Measurements from ENCODE around the gene SACS.
A peak's percentile ranks its signal among the peaks of the same experiment; 100 is the strongest.

The SACS gene

GRCh38 chr13:23472189-23472588 is 38.7 kb upstream of the SACS start:
- no peak overlapping the region for H2AFZ ChIP-seq (ENCODE audit: low read length)
- H3K4me3 ChIP-seq (ENCODE audit: low read length in 2 of 2) = no peak overlapping the region
- no peaks in the 10 kb centered on the region for H3K9me3 ChIP-seq (replicated peaks in 1 of 2; ENCODE audit: control insufficient read depth in 2 of 2, insufficient read depth in 1 of 2, low read depth in 1 of 2, low read length in 2 of 2)
- no peaks in the 10 kb centered on the region for H3K27me3 ChIP-seq (ENCODE audit: control insufficient read depth in 3 of 3, insufficient read depth in 3 of 3, low read depth in 1 of 3, low read length in 3 of 3)
- no peak for DNase-seq (ENCODE audit: low spot score)
- H2AK5ac ChIP-seq (ENCODE audit: low read depth, low read length) = no peak overlapping the region
- no peak overlapping the region for H2BK12ac ChIP-seq (ENCODE audit: low read length)
- no peak overlapping the region for H3K9ac ChIP-seq (ENCODE audit: low read depth, low read length, poor library complexity)
- H3K23ac ChIP-seq (ENCODE audit: low read depth, low read length, poor library complexity) = no peak overlapping the region
- no peak overlapping the region for H3K4ac ChIP-seq (ENCODE audit: low read length)
- WGBS, 2 donors (ENCODE audit: extremely low coverage in 2 of 2, insufficient read length in 2 of 2, insufficient replicate concordance in 1 of 2) = no CpG with 5 or more reads among the region's 4 CpGs
- no peak overlapping the region for H2BK120ac ChIP-seq (ENCODE audit: low read depth, low read length)
- H3K4me2 ChIP-seq (ENCODE audit: insufficient read depth, low read length, poor library complexity, severe bottlenecking) = no peak overlapping the region
- no peak overlapping the region for H3K14ac ChIP-seq (ENCODE audit: low read length)
- no peak overlapping the region for H2BK5ac ChIP-seq (ENCODE audit: low read length)
- no peak overlapping the region for H3K27ac ChIP-seq (replicated peaks; ENCODE audit: low read length)
- H3K36me3 ChIP-seq (replicated peaks in 1 of 2; ENCODE audit: control insufficient read depth in 2 of 2, insufficient read depth in 2 of 2, low read length in 2 of 2) = no peaks in the 10 kb centered on the region
- no peak overlapping the region for H2BK15ac ChIP-seq (ENCODE audit: low read length)
- no peak overlapping the region for H3K18ac ChIP-seq (ENCODE audit: low read length)
- H4K91ac ChIP-seq (ENCODE audit: low read depth, low read length, poor library complexity) = no peak overlapping the region
- H3K79me1 ChIP-seq (ENCODE audit: low read depth, low read length) = no peaks in the 10 kb centered on the region
- H3K4me1 ChIP-seq (ENCODE audit: control insufficient read depth in 2 of 2, insufficient read depth in 1 of 2, low read depth in 1 of 2, low read length in 2 of 2) = peaks cover 7 to 10% of the 10 kb centered on the region in 2 donors
- H4K8ac ChIP-seq (ENCODE audit: low read depth, low read length) = no peak overlapping the region

- no peak overlapping the region for H2BK120ac ChIP-seq (ENCODE audit: low read depth, low read length)
- no peak overlapping the region for H4K91ac ChIP-seq (ENCODE audit: low read depth, low read length, poor library complexity)
- H3K27ac ChIP-seq (replicated peaks; ENCODE audit: low read length) = no peak overlapping the region
Measured at GRCh38 chr13:23470790-23471614, 37.5 kb upstream of the SACS start.

GRCh38 chr13:23469951-23470421 is 36.5 kb upstream of the SACS start:
- Histone ChIP-seq H3K23ac (ENCODE audit: low read depth, low read length, poor library complexity) (no peak overlapping the region), H2AFZ (ENCODE audit: low read length) (peak overlapping the region; percentile 13), H3K4ac (ENCODE audit: low read length) (no peak overlapping the region), H2BK15ac (ENCODE audit: low read length) (no peak overlapping the region), H4K8ac (ENCODE audit: low read depth, low read length) (no peak overlapping the region), H2AK5ac (ENCODE audit: low read depth, low read length) (no peak overlapping the region), H3K4me3 (ENCODE audit: low read length in 2 of 2) (no peak overlapping the region), H3K27me3 (ENCODE audit: control insufficient read depth in 3 of 3, insufficient read depth in 3 of 3, low read depth in 1 of 3, low read length in 3 of 3) (peaks cover 0 to 1% (median 0%) of the 10 kb centered on the region in 3 experiments), H3K27ac (replicated peaks; ENCODE audit: low read length) (no peak overlapping the region), H2BK12ac (ENCODE audit: low read length) (no peak overlapping the region), H3K4me1 (ENCODE audit: control insufficient read depth in 2 of 2, insufficient read depth in 1 of 2, low read depth in 1 of 2, low read length in 2 of 2) (peaks cover 7 to 12% of the 10 kb centered on the region in 2 donors), H3K79me1 (ENCODE audit: low read depth, low read length) (no peaks in the 10 kb centered on the region), H3K14ac (ENCODE audit: low read length) (no peak overlapping the region), H2BK120ac (ENCODE audit: low read depth, low read length) (no peak overlapping the region), H4K91ac (ENCODE audit: low read depth, low read length, poor library complexity) (no peak overlapping the region), H3K9ac (ENCODE audit: low read depth, low read length, poor library complexity) (no peak overlapping the region), H3K18ac (ENCODE audit: low read length) (no peak overlapping the region), H3K4me2 (ENCODE audit: insufficient read depth, low read length, poor library complexity, severe bottlenecking) (no peak overlapping the region), H2BK5ac (ENCODE audit: low read length) (no peak overlapping the region), H3K9me3 (replicated peaks in 1 of 2; ENCODE audit: control insufficient read depth in 2 of 2, insufficient read depth in 1 of 2, low read depth in 1 of 2, low read length in 2 of 2) (no peaks in the 10 kb centered on the region), H3K36me3 (replicated peaks in 1 of 2; ENCODE audit: control insufficient read depth in 2 of 2, insufficient read depth in 2 of 2, low read length in 2 of 2) (no peaks in the 10 kb centered on the region)
- no CpG with 5 or more reads among the region's 9 CpGs for WGBS, 2 donors (ENCODE audit: extremely low coverage in 2 of 2, insufficient read length in 2 of 2, insufficient replicate concordance in 1 of 2)
- DNase-seq (ENCODE audit: low spot score) = no peak

More at GRCh38 chr13:23470790-23471614, 37.5 kb upstream of the SACS start:
- Histone ChIP-seq H2AFZ (ENCODE audit: low read length) (peak overlapping the region; percentile 2), H3K9ac (ENCODE audit: low read depth, low read length, poor library complexity) (no peak overlapping the region), H2BK5ac (ENCODE audit: low read length) (no peak overlapping the region), H3K18ac (ENCODE audit: low read length) (no peak overlapping the region), H3K23ac (ENCODE audit: low read depth, low read length, poor library complexity) (no peak overlapping the region), H2AK5ac (ENCODE audit: low read depth, low read length) (no peak overlapping the region), H2BK15ac (ENCODE audit: low read length) (no peak overlapping the region), H3K4me1 (ENCODE audit: control insufficient read depth in 2 of 2, insufficient read depth in 1 of 2, low read depth in 1 of 2, low read length in 2 of 2) (peaks cover 7 to 12% of the 10 kb centered on the region in 2 donors), H3K9me3 (replicated peaks in 1 of 2; ENCODE audit: control insufficient read depth in 2 of 2, insufficient read depth in 1 of 2, low read depth in 1 of 2, low read length in 2 of 2) (no peaks in the 10 kb centered on the region), H3K4ac (ENCODE audit: low read length) (no peak overlapping the region), H3K14ac (ENCODE audit: low read length) (no peak overlapping the region), H3K4me3 (ENCODE audit: low read length in 2 of 2) (no peak overlapping the region), H3K36me3 (replicated peaks in 1 of 2; ENCODE audit: control insufficient read depth in 2 of 2, insufficient read depth in 2 of 2, low read length in 2 of 2) (no peaks in the 10 kb centered on the region), H4K8ac (ENCODE audit: low read depth, low read length) (no peak overlapping the region), H3K4me2 (ENCODE audit: insufficient read depth, low read length, poor library complexity, severe bottlenecking) (no peak overlapping the region), H3K27me3 (ENCODE audit: control insufficient read depth in 3 of 3, insufficient read depth in 3 of 3, low read depth in 1 of 3, low read length in 3 of 3) (no peaks in the 10 kb centered on the region), H2BK12ac (ENCODE audit: low read length) (no peak overlapping the region), H3K79me1 (ENCODE audit: low read depth, low read length) (no peaks in the 10 kb centered on the region)
- no CpG with 5 or more reads among the region's 7 CpGs for WGBS, 2 donors (ENCODE audit: extremely low coverage in 2 of 2, insufficient read length in 2 of 2, insufficient replicate concordance in 1 of 2)
- no peak for DNase-seq (ENCODE audit: low spot score)

GRCh38 chr13:23468811-23469210 is 35.3 kb upstream of the SACS start:
- no peak overlapping the region for H2BK12ac ChIP-seq (ENCODE audit: low read length)
- no peak for DNase-seq (ENCODE audit: low spot score)
- no peak overlapping the region for H4K8ac ChIP-seq (ENCODE audit: low read depth, low read length)
- H3K4ac ChIP-seq (ENCODE audit: low read length) = no peak overlapping the region
- H2BK5ac ChIP-seq (ENCODE audit: low read length) = no peak overlapping the region
- no peak overlapping the region for H2BK120ac ChIP-seq (ENCODE audit: low read depth, low read length)
- no peak overlapping the region for H3K18ac ChIP-seq (ENCODE audit: low read length)
- H3K27me3 ChIP-seq (ENCODE audit: control insufficient read depth in 3 of 3, insufficient read depth in 3 of 3, low read depth in 1 of 3, low read length in 3 of 3) = peaks cover 0 to 1% (median 0%) of the 10 kb centered on the region in 3 experiments
- H3K27ac ChIP-seq (replicated peaks; ENCODE audit: low read length) = no peak overlapping the region
- no peak overlapping the region for H2AK5ac ChIP-seq (ENCODE audit: low read depth, low read length)
- no peak overlapping the region for H3K4me3 ChIP-seq (ENCODE audit: low read length in 2 of 2)
- H3K9ac ChIP-seq (ENCODE audit: low read depth, low read length, poor library complexity) = no peak overlapping the region
- no peak overlapping the region for H4K91ac ChIP-seq (ENCODE audit: low read depth, low read length, poor library complexity)
- H3K23ac ChIP-seq (ENCODE audit: low read depth, low read length, poor library complexity) = no peak overlapping the region
- H3K9me3 ChIP-seq (replicated peaks in 1 of 2; ENCODE audit: control insufficient read depth in 2 of 2, insufficient read depth in 1 of 2, low read depth in 1 of 2, low read length in 2 of 2) = no peaks in the 10 kb centered on the region
- no peak overlapping the region for H3K4me2 ChIP-seq (ENCODE audit: insufficient read depth, low read length, poor library complexity, severe bottlenecking)
- H2BK15ac ChIP-seq (ENCODE audit: low read length) = no peak overlapping the region
- H3K4me1 ChIP-seq (ENCODE audit: control insufficient read depth in 2 of 2, insufficient read depth in 1 of 2, low read depth in 1 of 2, low read length in 2 of 2) = peaks cover 7 to 12% of the 10 kb centered on the region in 2 donors
- H3K14ac ChIP-seq (ENCODE audit: low read length) = no peak overlapping the region
- no peaks in the 10 kb centered on the region for H3K79me1 ChIP-seq (ENCODE audit: low read depth, low read length)
- H2AFZ ChIP-seq (ENCODE audit: low read length) = no peak overlapping the region
- no CpG with 5 or more reads among the region's 3 CpGs for WGBS, 2 donors (ENCODE audit: extremely low coverage in 2 of 2, insufficient read length in 2 of 2, insufficient replicate concordance in 1 of 2)
- H3K36me3 ChIP-seq (replicated peaks in 1 of 2; ENCODE audit: control insufficient read depth in 2 of 2, insufficient read depth in 2 of 2, low read length in 2 of 2) = no peaks in the 10 kb centered on the region

Data from neuronal stem cell (in vitro differentiated cells).